Measurements from ENCODE around the gene PREX1.

The PREX1 gene

DNA sequence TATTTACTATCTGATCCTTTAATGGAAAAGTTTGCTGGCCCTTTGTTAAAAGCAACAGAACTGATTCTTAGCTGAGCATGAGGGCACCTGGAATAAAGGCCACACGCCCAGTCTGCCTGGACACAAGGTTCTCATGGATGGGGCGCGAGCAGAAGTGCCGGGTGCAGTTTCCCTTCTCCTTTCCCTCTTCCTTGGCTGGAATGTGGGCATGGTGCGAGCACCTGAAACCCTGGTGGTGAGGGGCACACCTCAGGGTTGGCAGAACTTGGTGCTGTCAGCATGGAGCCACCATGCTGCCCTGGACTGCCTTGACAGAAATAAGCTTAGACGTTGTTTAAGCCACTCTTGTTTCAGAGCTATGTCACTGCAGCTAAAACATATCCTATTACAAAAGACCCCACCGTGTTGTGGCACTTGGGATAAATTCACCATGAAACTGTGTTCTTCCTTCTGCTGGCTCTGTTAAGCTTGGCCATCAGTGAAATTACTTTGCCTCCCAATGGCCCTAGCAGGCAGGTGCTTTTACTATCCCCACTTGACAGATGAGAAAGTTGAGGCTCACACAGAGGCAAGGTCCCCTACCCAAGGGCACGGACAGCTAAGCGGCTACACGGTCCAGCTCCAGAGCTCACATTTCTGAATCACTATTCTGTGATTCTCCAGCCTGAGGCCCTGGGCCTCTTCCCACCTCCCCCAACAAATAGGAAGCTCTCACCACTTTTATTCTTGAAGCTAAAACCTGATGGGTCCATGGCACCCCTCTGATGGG is 115.9 kb downstream of the PREX1 start:
- no peak for DNase-seq

DNA sequence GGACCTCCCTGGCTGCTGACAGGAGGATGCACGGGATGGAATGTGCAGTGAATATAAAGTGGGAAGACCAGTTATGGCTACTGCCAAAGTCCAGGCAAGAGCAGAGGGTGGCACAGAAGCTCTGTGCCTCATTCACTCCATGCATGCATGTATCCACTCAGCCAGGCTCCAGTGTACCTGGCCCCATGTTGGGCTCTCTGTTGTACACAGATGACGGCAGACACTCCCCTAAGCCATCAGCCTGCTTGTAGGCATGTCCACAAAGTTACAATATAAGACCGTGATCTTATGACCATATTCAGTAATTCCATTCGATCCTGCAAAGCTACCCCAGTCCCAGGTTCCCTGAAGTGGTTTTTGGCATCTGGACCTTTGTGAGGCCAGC is 116.8 kb downstream of the PREX1 start:
- DNase-seq, result no peak

DNA sequence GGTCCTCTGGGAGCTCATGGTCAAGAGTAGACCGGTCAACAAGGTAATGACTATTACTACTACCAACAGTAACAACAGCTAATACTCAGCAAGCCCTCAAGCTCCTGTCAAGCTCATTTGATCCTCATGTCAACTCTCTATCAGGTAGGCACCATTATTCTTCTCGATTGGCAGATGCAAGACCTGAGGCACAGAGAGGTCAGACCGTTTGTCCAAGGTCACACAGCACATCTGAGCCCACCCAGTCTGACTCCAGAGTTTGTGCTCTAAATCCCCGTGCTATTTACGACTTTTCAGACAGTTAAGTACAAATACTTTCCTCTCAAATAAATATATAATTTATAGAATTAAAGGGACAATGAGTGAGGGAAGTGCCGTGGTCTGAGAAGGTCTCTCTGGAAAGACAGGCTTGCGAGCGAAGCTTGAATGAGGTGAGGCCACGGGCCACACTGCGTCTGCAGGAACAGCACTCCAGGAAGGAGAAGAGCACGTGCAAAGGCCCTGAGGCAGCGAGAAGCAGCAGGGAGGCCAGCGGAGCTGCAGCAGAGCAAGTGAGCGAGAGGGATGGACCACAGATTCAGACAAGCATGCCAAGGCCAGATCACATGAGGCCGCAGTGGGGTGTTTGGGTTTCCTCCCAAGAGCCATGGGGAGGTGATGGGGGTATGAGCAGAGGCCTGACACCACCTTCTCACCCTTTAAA is 117.3 kb downstream of the PREX1 start:
- no peak for DNase-seq

DNA sequence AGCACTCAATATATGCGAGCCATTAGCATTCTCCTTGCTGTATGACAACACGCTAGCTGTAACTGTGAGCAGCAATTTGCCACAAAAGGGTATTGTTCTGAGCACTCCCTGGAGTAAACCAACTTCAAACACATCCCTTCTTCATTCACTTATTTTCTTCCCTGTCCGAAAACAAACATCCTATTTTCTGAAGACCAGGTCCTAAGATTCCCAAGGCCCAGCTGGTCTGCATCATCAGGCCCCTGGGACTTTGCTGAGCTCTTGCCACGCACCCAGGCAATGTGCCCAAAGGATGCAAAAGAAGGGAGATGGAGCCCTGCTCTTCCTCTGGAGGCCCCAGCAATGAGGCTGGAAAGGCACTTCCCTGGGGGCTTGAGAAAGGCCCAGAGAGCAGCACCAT is 118.1 kb downstream of the PREX1 start:
- DNase-seq, result no peak

DNA sequence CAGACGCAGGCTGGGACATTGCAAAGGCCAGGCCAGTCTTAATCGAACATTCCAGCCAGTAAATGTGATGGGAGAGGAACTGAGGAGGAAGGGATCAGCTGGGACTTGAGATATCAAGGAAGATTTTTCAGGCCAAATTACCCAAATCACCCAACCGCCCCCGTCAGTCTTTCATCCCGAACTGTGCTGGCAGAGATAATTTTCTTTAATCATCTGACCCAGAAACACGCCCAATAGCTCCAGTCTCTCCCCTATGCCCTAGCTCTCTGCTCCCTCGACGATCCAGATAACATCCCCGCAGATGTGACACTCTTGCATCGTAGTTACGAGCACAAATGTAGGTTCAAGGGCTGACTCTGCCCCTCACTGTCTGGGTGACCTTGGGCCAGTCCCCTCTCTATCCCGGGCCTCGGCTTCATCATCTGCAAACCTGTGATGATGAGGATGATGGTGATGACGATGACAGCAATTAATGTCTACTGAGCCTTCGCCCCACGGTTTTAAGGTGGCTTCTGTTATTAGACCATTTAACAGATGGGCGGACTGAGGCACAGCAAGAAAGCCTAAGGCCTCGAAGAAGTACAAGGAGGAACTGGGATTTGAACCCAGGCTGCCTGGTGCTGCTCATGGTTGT is 118.6 kb downstream of the PREX1 start:
- no peak for DNase-seq

DNA sequence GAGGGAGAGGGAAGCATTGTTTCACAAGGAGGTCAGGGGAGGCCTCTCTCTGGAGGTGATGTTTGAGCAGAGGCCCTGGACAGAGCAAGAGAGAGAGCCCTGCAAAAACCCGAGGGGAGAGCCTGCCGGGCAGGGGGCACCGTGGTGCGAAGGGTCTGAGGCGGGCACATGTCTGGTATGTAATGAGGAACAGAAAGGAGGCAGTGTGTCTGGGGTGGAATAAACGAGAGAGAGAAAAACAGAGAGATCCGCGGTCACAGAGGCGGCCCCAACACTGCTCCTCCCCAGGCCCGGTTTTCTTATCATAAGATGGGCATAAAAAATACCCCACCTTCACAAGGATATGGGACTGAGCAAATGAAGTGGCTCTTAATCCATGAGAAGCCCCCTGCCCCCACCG is 119.2 kb downstream of the PREX1 start:
- no peak for DNase-seq

DNA sequence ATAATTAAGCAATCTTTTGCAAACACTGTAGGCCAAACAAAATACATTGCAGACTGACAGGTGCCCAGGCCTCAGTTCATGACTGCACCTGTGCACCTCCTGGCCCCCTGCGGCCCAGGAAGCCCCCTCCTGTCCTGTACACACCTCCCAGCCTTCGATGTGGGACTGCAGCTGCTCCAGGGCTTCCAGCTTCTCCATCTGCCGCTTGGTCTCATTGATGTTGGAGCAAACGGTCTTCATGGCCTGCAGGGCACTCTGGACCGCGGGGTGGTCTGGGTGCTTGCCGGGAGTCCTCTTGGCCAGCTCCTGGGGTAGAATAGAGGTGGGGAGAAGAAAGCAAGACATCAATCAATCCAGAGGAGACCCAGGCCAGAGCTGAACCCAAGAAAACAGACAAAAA is 119.7 kb downstream of the PREX1 start:
- no peak for DNase-seq

DNA sequence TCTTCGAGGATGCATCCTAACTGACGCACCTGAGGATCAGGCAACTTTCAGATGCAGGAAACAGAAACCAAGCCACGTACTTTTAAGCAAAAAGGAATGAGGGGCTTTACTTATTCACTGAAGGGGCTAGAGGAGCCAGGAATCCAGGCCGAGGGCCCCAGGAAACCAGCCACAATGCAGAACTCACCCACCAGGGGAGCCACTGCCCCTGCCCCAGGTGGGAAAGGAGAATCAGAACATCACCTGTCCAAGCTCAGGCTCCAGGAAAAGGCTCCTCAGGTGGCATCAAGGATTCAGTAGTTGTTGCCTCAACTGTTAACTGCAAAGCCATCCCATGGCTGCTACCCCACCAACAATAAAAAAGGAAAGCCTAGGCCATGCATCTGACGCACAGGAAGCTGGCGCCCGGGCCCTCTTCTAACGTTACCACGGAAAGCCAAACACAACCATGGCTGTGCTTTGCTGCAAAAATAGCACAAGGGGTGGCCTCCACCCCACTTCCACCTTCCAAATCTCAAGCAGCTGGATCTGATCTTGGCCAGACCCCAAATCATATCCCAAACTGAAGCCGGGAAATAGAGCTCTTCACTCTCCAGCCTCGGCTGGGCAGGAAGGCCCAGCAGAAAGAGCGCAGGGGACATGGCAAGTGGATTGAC is 121.0 kb downstream of the PREX1 start:
- DNase-seq, result no peak

DNA sequence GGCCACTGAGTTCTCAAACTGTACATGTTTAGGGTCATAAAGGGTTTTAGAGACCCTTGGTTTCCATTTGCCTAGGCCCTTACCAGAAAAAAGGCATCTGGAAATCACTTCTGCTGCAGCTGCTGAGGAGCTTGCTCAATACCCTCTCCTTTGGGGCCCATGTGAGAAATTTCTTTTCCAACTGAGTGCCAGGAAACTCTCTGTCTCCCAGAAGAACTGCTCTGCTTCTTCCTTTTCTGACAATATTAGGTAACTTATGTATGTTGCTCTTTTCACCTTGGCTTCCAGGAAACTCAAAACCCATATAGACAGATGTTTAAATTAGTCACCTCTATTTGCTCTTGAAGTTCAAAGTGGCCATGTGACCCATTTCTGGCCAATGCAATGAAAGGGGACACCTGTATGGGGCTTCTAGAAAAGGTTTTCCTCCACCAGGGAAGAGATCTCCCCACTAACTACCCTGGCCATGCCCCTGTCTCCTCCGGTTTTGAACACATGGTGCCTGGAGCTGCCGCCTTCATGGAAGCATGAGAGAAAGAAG is 121.6 kb downstream of the PREX1 start:
- no peak for DNase-seq

DNA sequence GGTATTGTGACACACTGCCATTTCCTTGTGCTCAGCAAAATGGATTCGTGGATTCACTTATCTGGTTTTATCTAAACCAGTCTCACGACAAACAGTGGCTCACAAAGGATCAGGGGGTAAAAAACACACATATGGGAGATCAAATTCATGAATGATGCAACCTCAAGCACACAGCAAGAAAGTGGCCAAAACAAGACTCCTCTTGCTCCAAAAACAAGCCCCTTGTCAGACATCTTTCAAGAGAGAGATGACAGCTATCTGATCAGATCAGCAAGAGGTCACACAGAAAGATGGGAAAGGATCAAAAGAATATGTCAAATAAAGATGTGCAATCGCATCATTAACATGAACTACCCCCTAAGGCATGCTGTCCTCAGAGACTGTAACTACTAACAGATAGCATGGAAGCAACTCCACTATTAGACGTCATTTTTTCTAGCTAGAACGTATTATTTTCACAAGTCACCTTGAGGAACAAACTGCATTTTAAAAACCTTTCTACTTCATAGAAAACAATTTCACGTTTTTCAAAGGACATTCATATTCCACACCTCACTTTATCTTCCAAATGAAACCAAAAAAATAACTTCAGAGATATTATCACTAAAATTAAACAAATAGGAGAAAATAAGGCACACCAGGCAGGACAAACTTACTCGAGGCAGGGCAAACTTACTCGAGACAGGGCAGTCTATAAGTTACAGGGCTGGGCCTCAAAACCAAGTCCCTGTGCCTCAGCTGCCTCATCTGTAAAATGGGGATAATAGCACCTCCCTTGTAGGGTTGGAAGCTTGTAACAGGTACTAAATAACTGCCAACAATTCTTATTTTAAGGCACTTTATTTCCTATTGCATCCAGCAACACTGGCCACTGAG is 122.3 kb downstream of the PREX1 start:
- no peak for DNase-seq

DNA sequence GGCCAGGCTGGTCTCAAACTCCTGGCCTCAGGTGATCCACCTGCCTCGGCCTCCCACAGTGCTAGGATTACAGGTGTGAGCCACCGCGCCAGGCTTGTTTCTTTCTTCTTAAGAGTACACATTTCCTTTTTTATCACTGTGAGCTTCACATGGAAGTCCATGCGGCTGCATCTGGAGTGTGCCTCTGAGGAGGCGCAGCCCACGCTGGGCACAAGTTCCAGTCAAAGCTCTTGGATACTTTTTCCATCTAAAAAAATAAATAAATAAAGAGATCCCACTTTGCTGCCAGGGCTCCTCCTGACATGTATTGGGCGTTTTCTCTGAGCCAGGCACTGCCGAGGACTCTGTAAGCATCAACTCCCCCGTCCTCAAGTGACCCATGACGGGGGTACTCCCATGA is 123.0 kb downstream of the PREX1 start:
- DNase-seq, result no peak

DNA sequence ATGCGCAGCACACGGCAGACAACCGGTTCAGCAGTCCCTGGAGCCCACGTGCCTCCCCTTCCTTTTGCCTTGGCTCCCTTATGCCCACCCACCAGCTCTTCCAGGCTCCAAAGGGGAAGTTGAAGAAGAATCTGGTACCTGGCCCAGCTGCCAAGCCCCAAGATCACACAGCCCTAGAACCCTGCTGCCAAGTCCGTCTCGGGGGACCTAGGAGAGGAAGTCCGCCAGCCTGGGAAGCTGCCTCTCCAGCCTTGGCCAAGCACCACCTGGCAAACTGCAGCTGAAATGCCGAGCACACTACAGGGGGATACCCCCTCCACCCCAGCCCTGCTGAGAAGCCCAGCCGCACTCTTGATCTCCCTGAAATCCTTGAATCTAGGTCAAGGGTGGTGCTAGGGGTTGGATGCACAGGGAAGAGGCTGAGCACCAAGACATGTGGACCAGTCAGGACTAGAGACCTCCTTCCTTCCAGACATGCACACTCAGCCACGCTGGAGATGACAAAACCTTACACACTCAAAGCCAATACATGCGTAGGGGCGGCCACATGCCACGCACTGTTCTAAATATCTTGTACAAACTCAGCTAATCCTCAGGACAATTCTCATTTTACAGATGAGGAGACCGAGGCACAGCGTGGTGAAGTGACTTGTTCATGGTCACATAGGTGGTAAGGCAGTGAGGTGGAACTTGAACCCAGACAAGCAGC is 124.1 kb downstream of the PREX1 start:
- no peak for DNase-seq

DNA sequence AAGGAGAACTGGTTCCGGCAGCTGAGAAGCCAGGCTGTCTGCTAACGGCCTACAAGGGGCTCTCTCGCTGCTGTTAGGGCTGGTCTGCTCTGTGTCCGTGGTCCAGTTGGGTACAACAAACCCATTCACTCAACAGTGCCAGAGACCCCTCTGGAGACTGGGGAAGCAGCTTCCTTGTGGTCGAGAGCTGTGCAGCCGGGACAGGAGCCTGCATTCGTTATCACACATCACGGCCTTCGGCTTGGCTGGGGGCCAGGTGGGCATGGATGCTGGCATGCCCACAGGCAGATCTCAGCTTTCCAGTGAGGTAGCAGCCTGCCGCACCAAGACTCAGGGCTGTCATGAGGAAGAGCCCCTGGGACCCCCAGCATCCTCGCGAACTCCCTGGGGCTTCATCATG is 124.7 kb downstream of the PREX1 start:
- DNase-seq, result peak; percentile 23

DNA sequence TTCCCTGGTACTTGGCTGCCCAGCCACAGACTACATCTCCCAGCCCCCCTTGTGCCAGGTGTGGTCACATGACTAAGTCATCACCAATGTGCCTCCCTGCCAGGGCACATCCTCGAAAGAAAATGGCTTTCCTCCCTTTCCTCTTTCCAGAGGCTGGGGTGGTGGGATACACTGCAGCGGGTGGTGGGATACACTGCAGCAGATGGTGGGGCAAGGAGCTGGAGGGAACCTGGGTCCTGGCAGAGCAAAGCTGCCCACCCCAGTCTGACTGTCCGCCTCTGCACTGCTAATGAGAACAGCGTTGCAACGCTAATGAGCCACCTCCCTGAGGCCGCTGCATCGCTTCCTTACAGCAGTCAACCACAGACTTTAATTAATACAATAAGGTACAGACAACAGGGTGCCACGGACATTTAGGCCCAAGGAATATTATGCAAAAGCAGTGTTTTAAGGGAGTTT is 125.3 kb downstream of the PREX1 start:
- DNase-seq, result no peak

DNA sequence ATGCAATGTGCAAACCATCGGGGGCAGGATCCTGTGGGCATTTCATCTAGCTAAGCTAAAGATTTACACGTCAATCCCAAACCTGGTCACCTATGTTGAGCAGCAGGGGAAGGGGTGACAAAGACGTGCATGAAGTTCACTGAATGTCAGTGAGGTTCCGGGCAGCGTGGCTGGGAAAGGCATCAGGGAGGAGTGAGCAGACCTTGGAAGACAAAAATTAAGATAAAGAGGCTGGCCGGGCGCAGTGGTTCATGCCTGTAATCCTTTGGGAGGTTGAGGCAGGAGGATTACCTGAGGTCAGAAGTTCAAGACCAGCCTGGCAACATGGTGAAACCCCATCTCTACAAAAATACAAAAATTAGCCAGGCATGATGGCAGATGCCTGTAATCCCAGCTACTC is 126.1 kb downstream of the PREX1 start:
- no peak for DNase-seq

DNA sequence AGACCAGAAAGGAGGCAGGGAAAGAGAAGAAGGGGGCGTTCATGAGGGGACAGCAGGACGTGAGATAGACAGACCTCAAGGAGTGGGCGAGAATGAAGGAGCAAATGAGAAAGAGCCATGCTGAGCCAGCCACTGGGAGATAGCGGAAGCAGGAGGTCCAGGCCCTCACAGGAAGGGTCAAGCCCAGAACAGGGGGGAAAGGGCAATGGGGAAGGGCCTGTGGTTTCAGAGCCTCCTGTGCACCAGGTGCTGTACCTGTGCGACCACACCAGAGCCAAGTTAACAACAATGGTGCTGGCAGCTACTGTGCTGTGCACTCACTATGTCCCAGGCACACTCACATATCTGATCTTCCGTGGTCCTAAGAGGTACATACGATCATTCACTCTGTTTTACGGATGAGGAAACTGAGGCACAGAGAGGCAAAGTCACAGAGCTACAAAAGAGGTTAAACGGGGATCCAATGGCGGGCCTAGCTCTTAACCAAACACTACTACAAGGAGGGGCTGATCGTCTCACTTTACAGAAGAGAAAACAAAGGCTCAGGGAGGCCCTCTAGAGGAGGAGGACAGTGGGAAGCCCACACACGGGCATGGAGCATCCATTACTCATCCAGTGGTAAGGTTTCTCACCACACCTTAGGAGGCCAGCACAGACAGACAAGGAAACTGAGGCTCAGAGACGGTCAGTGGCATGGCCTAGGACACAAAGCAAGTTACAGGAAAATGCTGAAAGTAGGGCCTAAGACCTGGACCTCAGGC is 129.1 kb downstream of the PREX1 start:
- DNase-seq, result no peak

DNA sequence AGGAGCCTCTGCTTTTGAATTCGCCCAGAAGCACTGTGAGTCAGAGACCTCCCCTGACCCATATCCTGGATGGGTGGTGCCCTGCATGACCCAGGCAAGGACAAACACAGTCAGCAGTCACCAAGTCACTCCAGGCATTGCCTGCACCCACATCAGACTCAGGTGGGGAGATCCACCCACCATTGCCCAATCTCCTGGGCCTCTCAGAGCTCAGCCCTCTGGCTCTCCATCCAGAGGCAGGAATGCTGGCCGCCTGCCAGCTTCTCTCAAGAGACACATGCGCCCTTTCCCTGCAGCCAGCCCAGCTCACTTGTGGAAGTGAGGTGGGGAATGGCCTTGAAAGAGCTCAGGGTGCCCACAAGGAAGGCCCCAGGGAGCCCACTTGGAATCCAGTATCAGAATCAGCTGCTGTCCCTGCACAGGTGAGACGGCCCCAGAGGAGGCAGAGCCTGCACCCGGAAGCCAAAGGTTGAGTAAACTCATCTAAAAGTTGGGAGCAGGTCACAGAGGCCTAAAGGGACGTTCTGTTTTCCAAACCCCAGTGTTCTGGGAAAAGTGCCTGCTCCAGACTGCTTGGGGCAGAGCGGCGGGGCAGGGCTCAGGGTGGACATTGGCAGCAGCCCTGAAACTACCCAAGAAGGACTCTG is 129.8 kb downstream of the PREX1 start:
- DNase-seq, result peak; percentile 62

DNA sequence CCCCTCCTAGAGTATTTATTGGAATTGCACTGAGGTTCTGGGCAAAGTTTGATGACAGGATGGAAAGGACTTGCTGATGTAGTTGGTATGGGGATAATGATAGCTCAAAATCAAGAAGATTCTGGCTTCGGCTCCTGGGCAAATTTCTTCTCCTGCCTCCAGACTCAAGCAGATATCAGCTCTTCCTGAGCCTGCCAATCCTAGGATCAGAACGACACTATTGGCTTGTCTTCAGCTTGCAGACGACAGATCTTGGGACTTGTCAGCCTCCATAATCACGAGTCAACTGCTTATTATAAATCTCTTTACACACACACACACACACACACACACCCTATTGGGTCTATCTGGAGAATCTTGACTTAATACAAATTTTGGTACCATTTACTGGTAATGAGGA is 131.1 kb downstream of the PREX1 start:
- DNase-seq, result no peak

DNA sequence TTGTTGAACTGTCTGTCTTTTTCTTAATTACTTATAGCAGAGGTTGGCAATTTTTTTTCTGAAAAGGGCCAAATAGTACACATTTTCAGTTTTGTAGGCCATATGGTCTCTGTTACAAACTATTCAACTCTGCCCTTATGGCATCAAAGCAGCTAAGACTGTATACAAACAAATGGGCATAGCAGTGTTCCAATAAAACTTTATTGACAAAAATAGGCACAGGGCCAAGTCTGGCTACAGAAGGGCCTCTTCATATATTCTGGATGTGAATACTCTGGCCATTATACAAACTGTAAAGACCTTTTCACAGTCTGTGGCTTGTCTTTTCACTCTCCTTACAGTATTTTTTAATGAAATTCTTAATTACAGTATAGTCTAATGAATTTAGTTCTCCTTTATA is 132.1 kb downstream of the PREX1 start:
- DNase-seq, result no peak

DNA sequence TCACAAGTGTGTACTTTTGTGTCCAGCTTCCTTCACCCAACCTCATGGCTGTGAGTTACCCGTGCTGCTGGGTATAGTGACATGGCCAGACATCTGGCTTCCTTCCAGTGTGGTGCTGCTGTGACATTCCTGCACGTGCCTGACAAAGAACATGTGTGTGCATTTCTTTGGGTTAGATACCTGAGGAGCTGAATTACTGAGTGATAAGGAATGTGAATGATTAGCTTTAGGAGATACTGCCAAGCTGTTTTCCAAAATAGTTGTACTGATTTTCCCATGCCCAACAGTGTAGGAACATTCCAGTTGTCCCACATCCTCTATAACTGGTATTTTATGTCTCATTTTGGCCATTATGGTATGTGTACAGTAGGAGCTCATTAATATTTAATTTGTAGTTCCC is 132.5 kb downstream of the PREX1 start:
- no peak for DNase-seq
